CD8-positive, alpha-beta memory T cell (primary cell): ENCODE data around the gene CDK14. TPM values are rescaled to one million over a fixed set of nuclear protein-coding genes. Genes with fewer than 3 reads are reported as not detected.

ENCODE experiments used
- CTCF ChIA-PET: fragments of 350-600 bp; sonication (Branson Sonifier 250); formaldehyde crosslinking; loops from one replicate; lab custom pipeline; 2021; ENCODE audit warnings: antibody characterized with exemption; lab: Charles Lee
- POLR2A ChIA-PET: fragments of 350-600 bp; sonication (Branson Sonifier 250); formaldehyde crosslinking; loops from one replicate; lab custom pipeline; 2021; ENCODE audit warnings: antibody characterized with exemption; lab: Charles Lee
- DNase-seq, 5 donors: peaks; one replicate each; pipeline versions ENCODE4 v3.0.0 to v3.0.0-alpha.2; 2020 to 2022; ENCODE audit warnings: mixed read lengths in 1 of 5
- H3K27ac ChIP-seq: one replicate; pipeline ENCODE4 v1.7.0; 2013; ENCODE audit warnings: low read depth, mild to moderate bottlenecking, low read length, moderate library complexity
- H3K27me3 ChIP-seq: 2 replicates; pipeline ENCODE4 v1.7.0; 2013; ENCODE audit warnings: low read length, mild to moderate bottlenecking; ENCODE audit not compliant: insufficient read depth, poor library complexity, severe bottlenecking
- H3K36me3 ChIP-seq: 2 replicates; pipeline ENCODE4 v1.7.0; 2013; ENCODE audit warnings: mild to moderate bottlenecking, low read length, moderate library complexity; ENCODE audit not compliant: insufficient read depth
- H3K4me1 ChIP-seq: 2 replicates; pipeline ENCODE4 v1.7.0; 2013; ENCODE audit warnings: mild to moderate bottlenecking, low read length, moderate library complexity; ENCODE audit not compliant: insufficient read depth
- H3K4me3 ChIP-seq: 2 replicates; pipeline ENCODE4 v1.7.0; 2013; ENCODE audit warnings: mild to moderate bottlenecking, low read length
- H3K9me3 ChIP-seq: 2 replicates; pipeline ENCODE4 v1.7.0; 2013; ENCODE audit warnings: mild to moderate bottlenecking, low read length
- H3K27ac Mint-ChIP-seq, 8 donors: one replicate each; pipeline ENCODE4 v1.8.0; 2020 to 2021; ENCODE audit warnings: mixed read lengths in 8 of 8, mild to moderate bottlenecking in 6 of 8, inconsistent platforms in 3 of 8, moderate library complexity in 3 of 8
- H3K27me3 Mint-ChIP-seq, 2 donors: one replicate each; pipeline ENCODE4 v1.8.0; 2020 to 2021; ENCODE audit warnings: mixed read lengths in 2 of 2, mild to moderate bottlenecking in 1 of 2, moderate library complexity in 1 of 2
- H3K36me3 Mint-ChIP-seq, 3 donors: one replicate each; pipeline ENCODE4 v1.8.0; 2020 to 2021; ENCODE audit warnings: mixed read lengths in 3 of 3, inconsistent platforms in 1 of 3, mild to moderate bottlenecking in 1 of 3
- H3K4me1 Mint-ChIP-seq, 3 donors: one replicate each; pipeline ENCODE4 v1.8.0; 2020 to 2021; ENCODE audit warnings: mixed read lengths in 3 of 3, inconsistent platforms in 1 of 3, mild to moderate bottlenecking in 1 of 3
- H3K4me3 Mint-ChIP-seq, 7 donors: one replicate each; pipeline ENCODE4 v1.8.0; 2020 to 2021; ENCODE audit warnings: mixed read lengths in 7 of 7, mild to moderate bottlenecking in 6 of 7, moderate library complexity in 4 of 7, inconsistent platforms in 2 of 7
- H3K9me3 Mint-ChIP-seq, 5 donors: one replicate each; pipeline ENCODE4 v1.8.0; 2020 to 2022; ENCODE audit warnings: mixed read lengths in 5 of 5, mild to moderate bottlenecking in 3 of 5, moderate library complexity in 2 of 5, inconsistent platforms in 1 of 5
- polyA plus RNA-seq: library from polyadenylated mRNA; unstranded; fragments of 300-500 nt; fragmentation: Illumina TruSeq; gene quantifications from one replicate; pipeline ENCODE4 v1.2.3, GENCODE V29; 2021
- total RNA-seq, 2 experiments: library from RNA; stranded (reverse); gene quantifications; one replicate each; pipeline ENCODE4 v1.2.3, GENCODE V29; 2021

CDK14 gene
- total and polyA plus RNA-seq, 3 experiments from 2014 or later, result 0.05 to 0.20 TPM; not detected in 1

- no peaks in the 10 kb centered on the region for H3K27me3 Mint-ChIP-seq
- H3K27ac Mint-ChIP-seq, result no peak overlapping the region
- no peak overlapping the region for H3K4me3 Mint-ChIP-seq
- no peaks in the 10 kb centered on the region for H3K4me1 ChIP-seq
- no peaks in the 10 kb centered on the region for H3K27me3 ChIP-seq
- no peaks in the 10 kb centered on the region for H3K36me3 Mint-ChIP-seq
- ChIA-PET POLR2A (no interaction called here), CTCF (no interaction called here)
- H3K9me3 ChIP-seq, result no peaks in the 10 kb centered on the region
- H3K4me3 ChIP-seq, result no peak overlapping the region
- no peaks in the 10 kb centered on the region for H3K4me1 Mint-ChIP-seq
- no peaks in the 10 kb centered on the region for H3K36me3 ChIP-seq
- peaks cover 0 to 7% (median 0%) of the 10 kb centered on the region in 5 donors for H3K9me3 Mint-ChIP-seq
- H3K27ac ChIP-seq, result no peak overlapping the region
- no peak for DNase-seq
Observed at GRCh38 chr7:90570373-90570959, 25.7 kb upstream of the CDK14 start.

DNA sequence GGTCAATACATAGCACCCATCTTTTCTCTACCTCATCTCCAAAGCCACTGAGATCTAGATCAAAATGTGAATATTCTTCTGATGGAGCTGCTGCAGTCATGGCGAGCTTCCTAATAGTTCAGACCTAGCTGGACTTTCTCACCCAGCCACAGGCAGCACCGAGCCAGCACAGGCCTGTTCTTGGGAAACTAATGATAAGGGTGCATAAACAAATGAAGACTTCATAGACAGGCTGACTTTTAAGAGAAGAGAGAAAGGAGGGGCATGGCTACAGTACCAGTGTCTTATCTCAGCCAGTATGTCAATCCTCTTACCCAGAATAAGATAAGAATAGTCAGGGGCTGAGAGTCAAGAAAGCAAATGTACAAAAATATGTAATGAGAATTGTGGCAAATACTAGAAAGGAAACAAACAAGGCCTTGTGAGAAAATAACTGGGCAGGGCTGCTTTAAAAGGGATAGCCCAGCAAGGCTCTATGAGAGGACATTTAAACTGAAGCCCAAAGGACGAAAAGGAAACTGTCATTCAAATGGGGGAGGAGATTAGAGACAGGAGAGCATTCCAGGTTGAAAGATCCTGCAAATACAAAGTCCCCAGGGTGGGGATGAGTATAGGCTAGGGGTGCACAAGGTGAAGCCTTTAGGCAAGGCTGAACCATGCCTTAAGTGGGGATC, 21.8 kb upstream of the CDK14 start:
- no peak for DNase-seq
- Mint-ChIP-seq H3K4me3 (no peak overlapping the region), H3K27me3 (no peaks in the 10 kb centered on the region), H3K4me1 (no peaks in the 10 kb centered on the region), H3K9me3 (no peaks in the 10 kb centered on the region), H3K36me3 (no peaks in the 10 kb centered on the region), H3K27ac (no peak overlapping the region)
- ChIA-PET CTCF (no interaction called here), POLR2A (no interaction called here)
- Histone ChIP-seq H3K9me3 (no peaks in the 10 kb centered on the region), H3K4me3 (no peak overlapping the region), H3K27me3 (no peaks in the 10 kb centered on the region), H3K27ac (no peak overlapping the region), H3K36me3 (no peaks in the 10 kb centered on the region), H3K4me1 (no peaks in the 10 kb centered on the region)

DNA sequence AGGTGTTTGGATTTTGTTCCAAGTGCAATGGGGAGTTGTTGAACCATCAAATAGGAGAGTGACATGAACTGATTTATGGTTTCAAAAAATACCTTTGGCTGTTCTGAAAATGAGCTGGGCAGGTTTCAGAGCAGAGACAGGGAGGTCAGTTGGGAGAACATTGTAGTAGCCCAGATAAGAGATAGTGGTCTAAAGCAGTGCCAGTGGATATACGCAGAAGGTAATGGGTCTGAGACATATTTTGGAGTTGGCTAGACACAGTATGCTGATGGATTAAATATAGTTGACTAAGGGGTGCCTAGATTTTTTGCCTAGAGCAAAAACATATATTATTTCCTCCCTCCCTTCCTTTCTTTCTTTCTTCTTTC, 21.3 kb upstream of the CDK14 start:
- H3K9me3 Mint-ChIP-seq, result no peaks in the 10 kb centered on the region
- CTCF ChIA-PET, result no interaction called here
- no peaks in the 10 kb centered on the region for H3K4me1 Mint-ChIP-seq
- no peaks in the 10 kb centered on the region for H3K4me1 ChIP-seq
- no peaks in the 10 kb centered on the region for H3K27me3 Mint-ChIP-seq
- H3K4me3 ChIP-seq, result no peak overlapping the region
- H3K27ac ChIP-seq, result no peak overlapping the region
- H3K9me3 ChIP-seq, result no peaks in the 10 kb centered on the region
- DNase-seq, result no peak
- POLR2A ChIA-PET, result no interaction called here
- no peaks in the 10 kb centered on the region for H3K27me3 ChIP-seq
- H3K36me3 ChIP-seq, result no peaks in the 10 kb centered on the region
- no peak overlapping the region for H3K4me3 Mint-ChIP-seq
- H3K27ac Mint-ChIP-seq, result no peak overlapping the region
- H3K36me3 Mint-ChIP-seq, result no peaks in the 10 kb centered on the region

DNA sequence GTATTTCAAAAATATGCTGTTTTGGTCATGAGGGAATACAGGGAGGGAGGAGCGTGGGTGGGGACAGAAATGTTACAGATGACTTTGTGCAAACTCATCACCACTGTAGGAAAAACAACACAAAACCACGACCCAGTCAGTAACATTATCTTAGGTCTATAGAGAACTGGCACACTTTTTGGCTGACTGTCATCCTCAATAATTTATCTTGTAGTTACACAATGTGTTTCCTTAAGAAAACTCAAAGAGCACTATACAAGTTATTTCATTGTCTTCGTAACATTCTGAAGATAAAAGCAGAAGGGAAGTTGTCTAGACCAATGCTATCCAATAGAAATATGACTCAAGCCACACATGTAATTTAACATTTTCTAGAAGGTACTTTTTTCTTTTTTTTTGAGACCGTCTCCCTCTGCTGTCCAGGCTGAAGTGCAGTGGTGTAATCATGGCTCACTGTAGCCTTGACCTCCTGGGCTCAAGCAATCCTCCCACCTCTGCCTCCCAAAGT, 16.9 kb upstream of the CDK14 start:
- Histone ChIP-seq H3K27me3 (no peaks in the 10 kb centered on the region), H3K9me3 (no peaks in the 10 kb centered on the region), H3K4me1 (no peaks in the 10 kb centered on the region), H3K4me3 (no peak overlapping the region), H3K27ac (no peak overlapping the region), H3K36me3 (no peaks in the 10 kb centered on the region)
- ChIA-PET POLR2A (no interaction called here), CTCF (no interaction called here)
- Mint-ChIP-seq H3K27ac (no peak overlapping the region), H3K27me3 (no peaks in the 10 kb centered on the region), H3K36me3 (no peaks in the 10 kb centered on the region), H3K4me3 (no peak overlapping the region), H3K4me1 (no peaks in the 10 kb centered on the region), H3K9me3 (peaks cover 0 to 5% (median 0%) of the 10 kb centered on the region in 5 donors)
- DNase-seq, result no peak

- CTCF ChIA-PET, result no interaction called here
- Histone ChIP-seq H3K36me3 (no peaks in the 10 kb centered on the region), H3K4me3 (no peak overlapping the region), H3K4me1 (no peaks in the 10 kb centered on the region), H3K27ac (no peak overlapping the region), H3K27me3 (no peaks in the 10 kb centered on the region), H3K9me3 (no peaks in the 10 kb centered on the region)
- no peaks in the 10 kb centered on the region for H3K27me3 Mint-ChIP-seq
- H3K4me1 Mint-ChIP-seq, result no peaks in the 10 kb centered on the region
- H3K4me3 Mint-ChIP-seq, result no peak overlapping the region
- no peak overlapping the region for H3K27ac Mint-ChIP-seq
- no peaks in the 10 kb centered on the region for H3K36me3 Mint-ChIP-seq
- peaks cover 0 to 5% (median 0%) of the 10 kb centered on the region in 5 donors for H3K9me3 Mint-ChIP-seq
- DNase-seq, result no peak
- POLR2A ChIA-PET, result no interaction called here
Observed at GRCh38 chr7:90580051-90580450, 16.1 kb upstream of the CDK14 start.

DNA sequence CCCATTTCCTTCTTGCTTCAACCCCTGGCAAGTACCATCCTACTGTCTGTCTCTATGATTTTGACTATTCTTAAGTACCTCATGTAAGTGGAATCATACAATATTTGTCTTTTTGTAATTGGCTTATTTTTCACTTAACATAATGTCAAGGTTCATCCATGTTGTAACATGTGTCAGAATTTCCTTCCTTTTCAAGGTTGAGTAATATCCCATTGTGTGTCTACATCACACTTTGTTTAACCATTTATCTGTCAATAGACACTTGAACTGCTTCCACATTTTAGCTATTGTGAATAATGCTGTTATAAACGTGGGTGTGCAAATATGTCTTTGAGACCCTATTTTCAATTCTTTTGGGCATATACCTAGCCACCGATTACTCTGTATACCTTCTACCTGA, 14.0 kb upstream of the CDK14 start:
- H3K4me3 ChIP-seq, result no peak overlapping the region
- Mint-ChIP-seq H3K27ac (no peak overlapping the region), H3K27me3 (peaks cover 1 to 5% of the 10 kb centered on the region in 2 donors), H3K4me1 (no peaks in the 10 kb centered on the region), H3K36me3 (no peaks in the 10 kb centered on the region), H3K9me3 (peaks cover 0 to 5% (median 0%) of the 10 kb centered on the region in 5 donors), H3K4me3 (no peak overlapping the region)
- no peak for DNase-seq
- H3K27me3 ChIP-seq, result no peaks in the 10 kb centered on the region
- H3K9me3 ChIP-seq, result no peaks in the 10 kb centered on the region
- H3K27ac ChIP-seq, result no peak overlapping the region
- CTCF ChIA-PET, result no interaction called here
- H3K36me3 ChIP-seq, result no peaks in the 10 kb centered on the region
- POLR2A ChIA-PET, result no interaction called here
- no peaks in the 10 kb centered on the region for H3K4me1 ChIP-seq

DNA sequence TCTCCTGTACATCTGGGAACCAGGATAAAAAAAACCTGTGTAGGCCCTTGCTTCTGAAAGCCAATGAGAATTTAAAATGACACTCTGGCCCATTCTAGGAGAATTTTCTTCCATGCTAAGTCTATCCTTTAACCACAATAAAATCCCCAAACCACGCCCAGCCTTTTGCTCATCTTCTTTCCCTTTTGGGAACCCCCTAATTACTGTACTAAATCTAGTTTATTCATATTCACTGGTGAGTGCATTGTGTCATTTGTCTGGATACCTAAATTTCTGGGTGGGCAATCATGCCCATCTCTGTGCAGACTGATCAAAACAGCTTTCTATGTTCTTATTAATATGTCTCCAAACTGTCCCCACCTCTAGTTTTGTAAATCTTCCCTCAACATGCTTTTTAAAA, 11.7 kb upstream of the CDK14 start:
- DNase-seq, result no peak
- POLR2A ChIA-PET, result no interaction called here
- Histone ChIP-seq H3K27me3 (no peaks in the 10 kb centered on the region), H3K4me3 (no peak overlapping the region), H3K9me3 (no peaks in the 10 kb centered on the region), H3K27ac (no peak overlapping the region), H3K36me3 (no peaks in the 10 kb centered on the region), H3K4me1 (no peaks in the 10 kb centered on the region)
- Mint-ChIP-seq H3K27ac (no peak overlapping the region), H3K9me3 (peaks cover 0 to 7% (median 0%) of the 10 kb centered on the region in 5 donors), H3K4me3 (no peak overlapping the region), H3K4me1 (no peaks in the 10 kb centered on the region), H3K36me3 (no peaks in the 10 kb centered on the region), H3K27me3 (peaks cover 1 to 5% of the 10 kb centered on the region in 2 donors)
- CTCF ChIA-PET, result no interaction called here

GRCh38 chr7:90586091-90586490, 10.0 kb upstream of the CDK14 start:
- CTCF ChIA-PET, result no interaction called here
- Histone ChIP-seq H3K9me3 (no peaks in the 10 kb centered on the region), H3K4me3 (no peak overlapping the region), H3K27ac (no peak overlapping the region), H3K4me1 (no peaks in the 10 kb centered on the region), H3K36me3 (no peaks in the 10 kb centered on the region), H3K27me3 (no peaks in the 10 kb centered on the region)
- H3K9me3 Mint-ChIP-seq, result peaks cover 0 to 7% (median 0%) of the 10 kb centered on the region in 5 donors
- no peak for DNase-seq
- H3K27me3 Mint-ChIP-seq, result peaks cover 1 to 5% of the 10 kb centered on the region in 2 donors
- POLR2A ChIA-PET, result no interaction called here
- no peak overlapping the region for H3K4me3 Mint-ChIP-seq
- H3K27ac Mint-ChIP-seq, result no peak overlapping the region
- H3K36me3 Mint-ChIP-seq, result no peaks in the 10 kb centered on the region
- no peaks in the 10 kb centered on the region for H3K4me1 Mint-ChIP-seq
